Brain microvascular endothelial cell (primary cell): Measurements from ENCODE around the gene TRAF5.

Experiments
- DNase-seq: peaks from one replicate; pipeline ENCODE4 v3.0.0-alpha.2; 2020
- H3K27ac ChIP-seq: fragments of 250-450 bp; sonication (Bioruptor Pico); 2 replicates; pipeline ENCODE4 v1.5.1; 2020; ENCODE audit warnings: mild to moderate bottlenecking, moderate library complexity
- H3K27me3 ChIP-seq: fragments of 250-450 bp; sonication (Bioruptor Pico); replicated peaks from 2 replicates; pipeline ENCODE4 v1.5.1; 2020; ENCODE audit warnings: mild to moderate bottlenecking
- H3K36me3 ChIP-seq: fragments of 250-450 bp; sonication (Bioruptor Pico); replicated peaks from 2 replicates; pipeline ENCODE4 v1.5.1; 2020; ENCODE audit warnings: mild to moderate bottlenecking
- H3K4me3 ChIP-seq: 2 replicates; pipeline ENCODE4 v1.5.1; 2011; ENCODE audit warnings: low read depth, mild to moderate bottlenecking, control low read depth, low read length, moderate library complexity
- in situ Hi-C: cut with HindIII; loops from 2 replicates; pipeline ENCODE4 v1.10.0; 2017; ENCODE audit warnings: low sequenced_read_pairs, low pct_ligation_motif_present
- TF ChIP-seq, protein P1 (sequence below): IDR thresholded peaks from 2 replicates; pipeline ENCODE4 v1.5.1; 2011; ENCODE audit warnings: low read depth, mild to moderate bottlenecking, moderate library complexity, low read length, control low read depth, inconsistent platforms; ENCODE audit errors: missing control alignments

Gene TRAF5

DNA sequence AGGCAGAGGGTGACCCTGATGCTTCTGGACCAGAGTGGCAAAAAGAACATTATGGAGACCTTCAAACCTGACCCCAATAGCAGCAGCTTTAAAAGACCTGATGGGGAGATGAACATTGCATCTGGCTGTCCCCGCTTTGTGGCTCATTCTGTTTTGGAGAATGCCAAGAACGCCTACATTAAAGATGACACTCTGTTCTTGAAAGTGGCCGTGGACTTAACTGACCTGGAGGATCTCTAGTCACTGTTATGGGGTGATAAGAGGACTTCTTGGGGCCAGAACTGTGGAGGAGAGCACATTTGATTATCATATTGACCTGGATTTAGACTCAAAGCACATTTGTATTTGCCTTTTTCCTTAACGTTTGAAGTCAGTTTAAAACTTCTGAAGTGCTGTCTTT is 45.8 kb downstream of the TRAF5 start:
- in situ Hi-C loops, result no loop called here
- no peak for DNase-seq
- H3K27ac ChIP-seq, result no peak overlapping the region
- H3K36me3 ChIP-seq, result peaks cover 5% of the 10 kb centered on the region
- no peaks in the 10 kb centered on the region for H3K27me3 ChIP-seq
- TF ChIP-seq, protein P1, sequence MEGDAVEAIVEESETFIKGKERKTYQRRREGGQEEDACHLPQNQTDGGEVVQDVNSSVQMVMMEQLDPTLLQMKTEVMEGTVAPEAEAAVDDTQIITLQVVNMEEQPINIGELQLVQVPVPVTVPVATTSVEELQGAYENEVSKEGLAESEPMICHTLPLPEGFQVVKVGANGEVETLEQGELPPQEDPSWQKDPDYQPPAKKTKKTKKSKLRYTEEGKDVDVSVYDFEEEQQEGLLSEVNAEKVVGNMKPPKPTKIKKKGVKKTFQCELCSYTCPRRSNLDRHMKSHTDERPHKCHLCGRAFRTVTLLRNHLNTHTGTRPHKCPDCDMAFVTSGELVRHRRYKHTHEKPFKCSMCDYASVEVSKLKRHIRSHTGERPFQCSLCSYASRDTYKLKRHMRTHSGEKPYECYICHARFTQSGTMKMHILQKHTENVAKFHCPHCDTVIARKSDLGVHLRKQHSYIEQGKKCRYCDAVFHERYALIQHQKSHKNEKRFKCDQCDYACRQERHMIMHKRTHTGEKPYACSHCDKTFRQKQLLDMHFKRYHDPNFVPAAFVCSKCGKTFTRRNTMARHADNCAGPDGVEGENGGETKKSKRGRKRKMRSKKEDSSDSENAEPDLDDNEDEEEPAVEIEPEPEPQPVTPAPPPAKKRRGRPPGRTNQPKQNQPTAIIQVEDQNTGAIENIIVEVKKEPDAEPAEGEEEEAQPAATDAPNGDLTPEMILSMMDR, result no peak
- H3K4me3 ChIP-seq, result no peak overlapping the region

DNA sequence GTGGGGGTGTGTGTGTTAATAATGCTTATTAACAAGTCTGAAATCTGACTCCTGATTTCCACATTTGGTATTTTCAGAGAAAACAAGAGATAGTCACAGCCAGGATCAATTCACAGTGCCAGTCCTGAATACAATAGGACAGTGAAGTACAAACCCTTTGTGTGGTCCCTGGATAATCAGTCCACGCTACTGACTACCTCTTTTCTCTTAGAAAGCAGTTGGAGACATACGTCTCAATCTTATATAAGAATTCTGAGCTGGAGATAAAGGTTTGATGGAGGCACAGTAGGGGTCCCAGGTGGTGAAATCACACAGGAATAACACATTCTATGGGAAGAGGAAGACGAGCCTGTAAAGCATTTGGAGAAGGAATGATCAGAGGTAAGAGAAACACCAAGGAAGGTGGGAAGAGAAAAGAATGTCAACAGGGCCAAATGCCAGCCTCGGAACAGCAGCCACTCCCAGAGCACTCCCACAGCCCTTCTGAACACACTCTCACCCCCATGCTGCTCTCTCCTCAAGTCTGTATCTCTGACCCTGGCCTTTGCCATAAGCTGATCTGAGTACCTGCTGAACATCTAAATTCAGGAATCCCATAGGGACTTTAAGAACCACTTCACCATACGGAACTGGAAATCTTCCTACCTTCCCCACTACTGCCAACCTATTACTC is 48.6 kb downstream of the TRAF5 start:
- Histone ChIP-seq H3K27me3 (no peaks in the 10 kb centered on the region), H3K4me3 (no peak overlapping the region), H3K36me3 (peaks cover 5% of the 10 kb centered on the region), H3K27ac (no peak overlapping the region)
- no peak for DNase-seq
- in situ Hi-C loops, result no loop called here
- TF ChIP-seq, protein P1, result no peak

DNA sequence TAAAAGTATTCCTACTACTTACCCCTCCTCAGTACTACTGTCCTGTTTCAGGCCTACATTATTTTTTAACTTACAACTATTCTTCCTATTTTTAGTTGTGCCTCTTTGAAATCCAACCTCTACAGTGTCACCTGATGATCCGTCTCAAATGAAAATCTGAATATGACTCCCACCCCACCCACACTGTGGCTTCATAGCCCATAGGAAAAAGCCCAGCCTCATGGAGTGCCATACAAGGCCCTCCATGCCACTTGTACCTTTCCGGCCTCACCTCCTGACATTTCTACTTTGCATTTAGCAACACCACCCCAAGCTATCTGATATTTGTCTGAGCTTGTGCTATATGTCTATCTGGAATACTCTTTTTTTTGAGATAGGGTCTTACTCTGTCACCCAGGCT is 49.3 kb downstream of the TRAF5 start:
- no peak overlapping the region for H3K27ac ChIP-seq
- TF ChIP-seq, protein P1, result no peak
- peaks cover 4% of the 10 kb centered on the region for H3K36me3 ChIP-seq
- no peak overlapping the region for H3K4me3 ChIP-seq
- H3K27me3 ChIP-seq, result no peaks in the 10 kb centered on the region
- in situ Hi-C loops, result no loop called here
- no peak for DNase-seq

DNA sequence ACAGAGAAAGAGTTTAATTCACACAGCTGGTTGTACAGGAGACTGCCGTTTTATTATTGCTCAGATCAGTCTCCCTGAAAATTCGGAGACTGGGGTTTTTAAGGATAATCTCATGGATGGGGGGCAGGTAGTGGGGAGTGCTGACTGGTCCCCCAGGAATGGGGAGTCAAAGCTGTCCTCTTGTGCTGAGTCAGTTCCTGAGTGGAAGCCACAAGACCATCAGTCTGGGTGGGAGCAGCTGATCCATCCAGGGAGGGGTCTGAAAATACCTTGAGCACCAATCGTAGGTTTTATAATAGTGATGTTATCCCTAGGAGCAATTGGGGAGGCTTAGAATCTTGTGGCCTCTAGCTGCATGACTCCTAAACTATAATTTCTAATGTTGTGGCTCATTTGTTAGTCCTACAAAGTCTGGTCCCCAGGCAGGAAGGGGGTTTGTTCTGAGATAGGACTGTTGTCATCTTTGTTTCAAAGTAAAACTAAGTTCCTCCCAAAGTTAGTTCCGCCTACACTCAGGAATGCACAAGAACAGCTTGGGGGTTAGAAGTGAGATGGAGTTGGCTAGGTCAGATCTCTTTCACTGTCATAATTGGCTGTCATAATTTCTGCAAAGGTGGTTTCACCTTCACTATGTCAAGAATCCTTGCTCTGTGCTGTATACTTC is 50.3 kb downstream of the TRAF5 start:
- no peak overlapping the region for H3K27ac ChIP-seq
- H3K4me3 ChIP-seq, result no peak overlapping the region
- H3K27me3 ChIP-seq, result no peaks in the 10 kb centered on the region
- DNase-seq, result no peak
- peaks cover 4% of the 10 kb centered on the region for H3K36me3 ChIP-seq
- in situ Hi-C loops, result no loop called here
- TF ChIP-seq, protein P1, result no peak

DNA sequence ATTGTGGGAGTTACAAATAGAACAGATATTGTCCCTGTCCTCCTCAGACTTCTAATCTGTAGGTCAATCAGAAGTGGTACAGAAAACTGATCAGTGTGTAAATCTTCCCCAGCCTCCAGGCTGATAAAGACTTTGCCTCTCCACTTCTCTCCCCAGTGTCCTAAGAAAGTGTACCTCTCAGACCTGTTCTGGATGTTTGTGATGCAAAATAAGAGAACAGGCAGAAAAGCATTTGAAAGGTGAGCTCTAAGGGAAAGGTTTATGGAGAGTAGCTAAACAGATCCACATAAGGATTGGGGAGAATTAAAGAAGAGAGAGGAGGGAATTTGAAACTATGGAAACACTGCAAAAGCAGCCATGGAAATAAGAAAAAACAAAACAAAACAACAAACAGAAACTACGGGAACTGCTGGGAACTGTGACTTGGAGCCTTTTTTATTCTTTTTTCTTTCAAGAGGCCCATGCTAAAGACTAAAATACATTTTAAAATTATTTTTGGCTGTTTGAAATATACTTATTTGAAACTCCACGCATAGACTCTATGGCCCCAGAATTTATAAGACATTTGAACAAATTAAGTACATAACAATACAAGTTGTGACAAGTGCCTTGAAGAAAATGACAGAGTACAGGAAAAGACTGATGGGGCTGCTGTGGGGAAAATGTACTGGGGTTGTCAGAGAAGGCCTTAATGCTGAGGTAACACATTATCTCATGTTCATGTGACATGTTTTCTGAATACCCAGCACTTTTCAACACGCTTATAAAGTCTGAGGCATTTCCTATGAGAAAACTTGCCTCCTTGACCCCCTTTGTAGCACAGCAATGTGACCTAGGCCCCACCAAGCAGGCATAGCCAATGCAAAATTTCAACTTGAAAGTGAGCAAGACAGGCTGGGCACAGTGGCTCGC is 51.2 kb downstream of the TRAF5 start:
- H3K4me3 ChIP-seq, result no peak overlapping the region
- H3K36me3 ChIP-seq, result no peaks in the 10 kb centered on the region
- H3K27me3 ChIP-seq, result no peaks in the 10 kb centered on the region
- H3K27ac ChIP-seq, result no peak overlapping the region
- TF ChIP-seq, protein P1, result no peak
- in situ Hi-C loops, result no loop called here
- DNase-seq, result no peak
